Suprapubic skin (tissue), 3 donors: Measurements from ENCODE around the gene CTNNA2.

Experiments used
- CTCF ChIP-seq, 2 donors: fragments of 200-600 bp in 1 of 2; fragments of 450-650 bp in 1 of 2; sonication (generic) in 1 of 2; IDR thresholded peaks; one replicate each; pipeline ENCODE4 v1.5.1; 2016 to 2019; ENCODE audit warnings: antibody characterized with exemption in 2 of 2, mild to moderate bottlenecking in 1 of 2, moderate library complexity in 1 of 2
- EP300 ChIP-seq: sonication (generic); formaldehyde crosslinking; IDR thresholded peaks from one replicate; pipeline ENCODE4 v1.6.1; 2017; ENCODE audit warnings: antibody characterized with exemption

- TF ChIP-seq EP300 (no peak), CTCF (IDR thresholded peaks at IDR 0.05) (no peak)
These were observed 472.7 kb downstream of the CTNNA2 start for GRCh38 chr2:79985571-79985970.
